Endothelial cell of umbilical vein (primary cell): ENCODE data around the gene ST6GAL1. TPM values are rescaled to one million over a fixed set of nuclear protein-coding genes. Genes with fewer than 3 reads are reported as not detected.

Source experiments
- BruUV-seq: library from RNA; stranded (reverse); fragments of 400-500 nt; replicated peaks from 2 replicates; lab custom pipeline; 2021; lab: Mats Ljungman, UMichigan
- CTCF ChIA-PET: fragments of 300-600, 350-600 bp; sonication (Branson Sonifier 250); formaldehyde crosslinking; loops from one replicate; lab custom pipeline; 2021; ENCODE audit warnings: antibody characterized with exemption, inconsistent platforms; lab: Charles Lee
- POLR2A ChIA-PET: fragments of 300-600, 350-600 bp; sonication (Branson Sonifier 250); formaldehyde crosslinking; loops from one replicate; lab custom pipeline; 2021; ENCODE audit warnings: antibody characterized with exemption, inconsistent platforms; lab: Charles Lee
- DNase-seq: peaks from one replicate; pipeline ENCODE4 v3.0.0-alpha.2; 2011; ENCODE audit warnings: low read depth, low spot score
- FAIRE-seq: peaks from 2 replicates; lab custom pipeline; 2011; peaks lifted over from hg19 to GRCh38; lab: Jason Lieb, UNC
- H2AFZ ChIP-seq: 2 replicates; pipeline ENCODE4 v1.6.0; 2012; ENCODE audit warnings: low read depth, low read length, control low read depth, inconsistent platforms
- H3K27ac ChIP-seq: 2 replicates; pipeline ENCODE4 v1.5.1; 2011; ENCODE audit warnings: low read depth, mild to moderate bottlenecking, control low read depth, low read length, moderate library complexity; ENCODE audit not compliant: insufficient read depth
- H3K27me3 ChIP-seq, 2 experiments: 2 replicates each; pipeline versions ENCODE4 v1.6.0 to v1.6.1; 2011; ENCODE audit warnings: low read length in 2 of 2, mixed read lengths in 1 of 2; ENCODE audit not compliant: control insufficient read depth in 2 of 2, insufficient read depth in 2 of 2
- H3K36me3 ChIP-seq, 2 experiments: 2 replicates in 1 of 2; 3 replicates in 1 of 2; pipeline ENCODE4 v1.5.1; 2011; ENCODE audit warnings: low read length in 2 of 2, mild to moderate bottlenecking in 1 of 2, moderate library complexity in 1 of 2; ENCODE audit not compliant: control insufficient read depth in 2 of 2, insufficient read depth in 2 of 2; ENCODE audit errors: extremely low read depth in 1 of 2
- H3K4me1 ChIP-seq: 3 replicates; pipeline ENCODE4 v1.5.1; 2011; ENCODE audit warnings: mild to moderate bottlenecking, low read length; ENCODE audit not compliant: control insufficient read depth, insufficient read depth; ENCODE audit errors: extremely low read depth
- H3K4me2 ChIP-seq: 2 replicates; pipeline ENCODE4 v1.6.1; 2011; ENCODE audit warnings: low read length, control low read depth, mixed read lengths; ENCODE audit not compliant: insufficient read depth
- H3K4me3 ChIP-seq, 3 experiments: fragments of 200-600 bp in 1 of 3; sonication (generic), shearing (Covaris generic) in 1 of 3; replicated peaks in 1 of 3; 2 replicates each; pipeline ENCODE4 v1.5.1; 2011 to 2016; ENCODE audit warnings: control low read depth in 3 of 3, low read length in 3 of 3, mild to moderate bottlenecking in 2 of 3, inconsistent platforms in 1 of 3, low read depth in 1 of 3, moderate library complexity in 1 of 3; ENCODE audit not compliant: insufficient read depth in 1 of 3
- H3K79me2 ChIP-seq: 2 replicates; pipeline ENCODE4 v1.6.0; 2012; ENCODE audit warnings: low read length, inconsistent platforms; ENCODE audit not compliant: control insufficient read depth, insufficient read depth
- H3K9ac ChIP-seq: replicated peaks from 2 replicates; pipeline ENCODE3; 2011; ENCODE audit warnings: low read length, control low read depth; ENCODE audit not compliant: insufficient read depth; ENCODE audit errors: extremely low read depth
- H3K9me1 ChIP-seq: replicated peaks from 3 replicates; pipeline ENCODE4 v1.6.0; 2011; ENCODE audit warnings: mild to moderate bottlenecking, low read length; ENCODE audit not compliant: control insufficient read depth, insufficient read depth; ENCODE audit errors: extremely low read depth
- H3K9me3 ChIP-seq: replicated peaks from 2 replicates; pipeline ENCODE4 v1.5.1; 2012; ENCODE audit warnings: low read length, inconsistent platforms; ENCODE audit not compliant: control insufficient read depth, insufficient read depth
- H4K20me1 ChIP-seq: replicated peaks from 2 replicates; pipeline ENCODE3; 2011; ENCODE audit warnings: mild to moderate bottlenecking, low read length; ENCODE audit not compliant: control insufficient read depth, insufficient read depth; ENCODE audit errors: extremely low read depth
- CTCF ChIP-seq, 2 donors: IDR thresholded peaks; 1 replicate in 1 of 2; 2 replicates in 1 of 2; pipeline ENCODE4 v1.5.1; 2011; ENCODE audit warnings: low read length in 2 of 2, mild to moderate bottlenecking in 2 of 2, moderate library complexity in 2 of 2, control low read depth in 1 of 2, inconsistent platforms in 1 of 2, low read depth in 1 of 2; ENCODE audit not compliant: insufficient read depth in 1 of 2; ENCODE audit errors: extremely low read depth in 1 of 2
- EZH2 ChIP-seq: IDR thresholded peaks from 2 replicates; pipeline ENCODE4 v1.6.1; 2012; ENCODE audit warnings: borderline replicate concordance, low read depth, mild to moderate bottlenecking, moderate library complexity, low read length, inconsistent platforms; ENCODE audit not compliant: severe bottlenecking
- FOS ChIP-seq: IDR thresholded peaks from 2 replicates; pipeline ENCODE4 v1.6.1; 2011; ENCODE audit warnings: mild to moderate bottlenecking, low read length, moderate library complexity, borderline replicate concordance; ENCODE audit not compliant: insufficient read depth
- GATA2 ChIP-seq: IDR thresholded peaks from 2 replicates; pipeline ENCODE4 v1.7.0; 2011; ENCODE audit warnings: low read depth, mild to moderate bottlenecking, moderate library complexity, mixed read lengths, low read length; ENCODE audit not compliant: insufficient read length, insufficient read depth
- JUN ChIP-seq: IDR thresholded peaks from 2 replicates; pipeline ENCODE4 v1.6.1; 2011; ENCODE audit warnings: borderline replicate concordance, low read depth; ENCODE audit not compliant: insufficient read length, insufficient read depth
- MAX ChIP-seq: IDR thresholded peaks from 2 replicates; pipeline ENCODE4 v1.6.1; 2011; ENCODE audit not compliant: insufficient read depth, insufficient read length
- MYC ChIP-seq: IDR thresholded peaks from one replicate; pipeline ENCODE4 v1.6.1; 2011; ENCODE audit warnings: mild to moderate bottlenecking, low read depth, low read length
- POLR2A ChIP-seq: IDR thresholded peaks from 2 replicates; pipeline ENCODE4 v1.6.1; 2012; ENCODE audit warnings: low read depth, mild to moderate bottlenecking, control low read depth, low read length
- POLR2AphosphoS5 ChIP-seq: IDR thresholded peaks from 2 replicates; pipeline ENCODE4 v1.6.1; 2012; ENCODE audit warnings: low read depth, mild to moderate bottlenecking, control low read depth, low read length, moderate library complexity; ENCODE audit not compliant: insufficient read depth
- dilution Hi-C: fragments of 300-500 bp; cut with MboI; formaldehyde crosslinking; loops from one replicate; pipeline ENCODE4 v1.15.0; 2019; ENCODE audit warnings: low sequenced_read_pairs; ENCODE audit not compliant: extremely low pct_ligation_motif_present
- intact Hi-C: fragments of 100-400 bp; cut with micrococcal nuclease; formaldehyde crosslinking; loops from one replicate; pipeline ENCODE4 v1.10.0; 2022
- polyA plus RNA-seq, 4 experiments: library from polyadenylated mRNA; depleted of rRNA in 3 of 4; stranded (reverse) in 3 of 4; unstranded in 1 of 4; fragments of >200 nt; gene quantifications; 2 replicates each; pipeline versions ENCODE4 v1.2.1 to v1.2.3, GENCODE V29; 2011 to 2012; ENCODE audit warnings: missing spikeins in 1 of 4
- total RNA-seq: library from RNA; stranded (reverse); gene quantifications from 2 replicates; pipeline ENCODE4 v1.2.3, GENCODE V29; 2021

The ST6GAL1 gene
- total and polyA plus RNA-seq, 2 donors (not counting 3 experiments of a cell fraction or from before 2014, with no cell fraction given), result 63.9 to 101 TPM

GRCh38 chr3:187005827-187006481, 75.6 kb downstream of the ST6GAL1 start:
- BruUV-seq, result no TSS peak
- Histone ChIP-seq H3K4me2 (no peak overlapping the region), H3K9me1 (no peaks in the 10 kb centered on the region), H3K9me3 (no peaks in the 10 kb centered on the region), H3K27me3 (no peaks in the 10 kb centered on the region), H3K36me3 (peaks cover 0 to 15% of the 10 kb centered on the region in 2 experiments), H3K4me1 (no peaks in the 10 kb centered on the region), H2AFZ (no peak overlapping the region), H3K9ac (no peak overlapping the region), H3K27ac (no peak overlapping the region), H3K79me2 (no peaks in the 10 kb centered on the region), H3K4me3 (no peak overlapping the region), H4K20me1 (no peaks in the 10 kb centered on the region)
- intact Hi-C loops, result no loop called here
- no peak for DNase-seq
- dilution Hi-C loops, result no loop called here
- no peak for FAIRE-seq
- ChIA-PET CTCF (interaction anchor here (0.7 kb wide), 1 partner anchor 215 kb away, joined by 3 read pairs; no protein-coding TSS in a partner anchor), POLR2A (no interaction called here)
- TF ChIP-seq EZH2 (no peak), MAX (no peak), GATA2 (no peak), CTCF (IDR thresholded peaks at IDR 0.05; ENCODE audit: extremely low read depth in 1 of 2, insufficient read depth in 1 of 2, low read depth in 1 of 2, low read length in 2 of 2) (no peak), POLR2A (no peak), POLR2AphosphoS5 (no peak), FOS (no peak), JUN (no peak), MYC (no peak)
